Measurements from ENCODE around the gene ACTN4. TPM values are rescaled to one million over a fixed set of nuclear protein-coding genes. Genes with fewer than 3 reads are reported as not detected.
A peak's percentile ranks its signal among the peaks of the same experiment; 100 is the strongest.

The ACTN4 gene
- polyA plus RNA-seq, 2 of the 4 experiments (the other 2 are of a cell fraction), result 605 to 967 TPM

GRCh38 chr19:38710416-38710702 is 62.9 kb downstream of the ACTN4 start (continued):
- TF ChIP-seq, protein P1, sequence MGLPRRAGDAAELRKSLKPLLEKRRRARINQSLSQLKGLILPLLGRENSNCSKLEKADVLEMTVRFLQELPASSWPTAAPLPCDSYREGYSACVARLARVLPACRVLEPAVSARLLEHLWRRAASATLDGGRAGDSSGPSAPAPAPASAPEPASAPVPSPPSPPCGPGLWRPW (IDR thresholded peaks at IDR 0.05), result no peak
- TF ChIP-seq POLR2A (IDR thresholded peaks at IDR 0.05; ENCODE audit: low read length) (no peak), FOSL2 (IDR thresholded peaks at IDR 0.05) (no peak), FOSL2 (CRISPR knock-in tag; IDR thresholded peaks at IDR 0.05) (no peak)

- TF ChIP-seq CHD2 (IDR thresholded peaks at IDR 0.05; ENCODE audit: low read length, partially characterized antibody) (no peak), MAZ (IDR thresholded peaks at IDR 0.05; ENCODE audit: borderline replicate concordance, low read depth, low read length) (no peak), RFX5 (IDR thresholded peaks at IDR 0.05) (no peak), HOXB5 (CRISPR knock-in tag; IDR thresholded peaks at IDR 0.05) (no peak), TP53 (CRISPR knock-in tag; IDR thresholded peaks at IDR 0.05) (no peak), CHD4 (IDR thresholded peaks at IDR 0.05; ENCODE audit: borderline replicate concordance) (no peak), ZSCAN20 (CRISPR knock-in tag; IDR thresholded peaks at IDR 0.05) (no peak), USF2 (IDR thresholded peaks at IDR 0.05) (no peak), HDAC2 (IDR thresholded peaks at IDR 0.05) (no peak), RAD21 (conservative IDR thresholded peaks at IDR 0.05 in 1 of 2, IDR thresholded peaks at IDR 0.05 in 1 of 2) (no peak), RNF2 (IDR thresholded peaks at IDR 0.05; ENCODE audit: borderline replicate concordance, low read depth) (no peak), BHLHE40 (IDR thresholded peaks at IDR 0.05; ENCODE audit: low read depth, low read length) (no peak), MAFK (IDR thresholded peaks at IDR 0.05; ENCODE audit: partially characterized antibody) (no peak), ZC3H11A (IDR thresholded peaks at IDR 0.05) (no peak), CBX2 (IDR thresholded peaks at IDR 0.05; ENCODE audit: borderline replicate concordance, low read depth) (no peak)
- TF ChIP-seq, protein P2, sequence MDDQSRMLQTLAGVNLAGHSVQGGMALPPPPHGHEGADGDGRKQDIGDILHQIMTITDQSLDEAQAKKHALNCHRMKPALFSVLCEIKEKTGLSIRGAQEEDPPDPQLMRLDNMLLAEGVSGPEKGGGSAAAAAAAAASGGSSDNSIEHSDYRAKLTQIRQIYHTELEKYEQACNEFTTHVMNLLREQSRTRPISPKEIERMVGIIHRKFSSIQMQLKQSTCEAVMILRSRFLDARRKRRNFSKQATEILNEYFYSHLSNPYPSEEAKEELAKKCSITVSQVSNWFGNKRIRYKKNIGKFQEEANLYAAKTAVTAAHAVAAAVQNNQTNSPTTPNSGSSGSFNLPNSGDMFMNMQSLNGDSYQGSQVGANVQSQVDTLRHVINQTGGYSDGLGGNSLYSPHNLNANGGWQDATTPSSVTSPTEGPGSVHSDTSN (IDR thresholded peaks at IDR 0.05), result no peak
- TF ChIP-seq, protein P1 (IDR thresholded peaks at IDR 0.05), result no peak
- 89% methylated on average over 25 of the region's 25 CpGs for WGBS (ENCODE audit: missing lambda C conversion rate)
- CTCF ChIA-PET, result interaction anchor here (0.9 to 38.0 kb wide), 12 partner anchors 5 to 308 kb away, joined by 3 to 764 read pairs (median 6); partner anchors contain the start of genes FAM98C, MRPS12 and SARS2
- POLR2A ChIA-PET, result interaction anchor here (1.0 to 1.7 kb wide), 3 partner anchors 28 to 121 kb away, joined by 3 to 4 read pairs (median 3); partner anchors contain the start of gene EIF3K
- Histone ChIP-seq H3K4me2 (no peak overlapping the region), H3K4me3 (no peak overlapping the region), H3K4me1 (peaks cover 52% of the 10 kb centered on the region), H3K27ac (peak overlapping the region; percentile 1 to 50; a peak in 3 of 6 replicates), H3K9me3 (no peaks in the 10 kb centered on the region)
- FAIRE-seq (no peak), DNase-seq (ENCODE audit: low read depth in 1 of 2, low spot score in 1 of 2) (no peak), ATAC-seq (peak in 1 of 2 experiments; percentile 3; a peak in 3 of 6 replicates)
These were observed 63.7 kb downstream of the ACTN4 start for GRCh38 chr19:38710928-38711725.

DNA sequence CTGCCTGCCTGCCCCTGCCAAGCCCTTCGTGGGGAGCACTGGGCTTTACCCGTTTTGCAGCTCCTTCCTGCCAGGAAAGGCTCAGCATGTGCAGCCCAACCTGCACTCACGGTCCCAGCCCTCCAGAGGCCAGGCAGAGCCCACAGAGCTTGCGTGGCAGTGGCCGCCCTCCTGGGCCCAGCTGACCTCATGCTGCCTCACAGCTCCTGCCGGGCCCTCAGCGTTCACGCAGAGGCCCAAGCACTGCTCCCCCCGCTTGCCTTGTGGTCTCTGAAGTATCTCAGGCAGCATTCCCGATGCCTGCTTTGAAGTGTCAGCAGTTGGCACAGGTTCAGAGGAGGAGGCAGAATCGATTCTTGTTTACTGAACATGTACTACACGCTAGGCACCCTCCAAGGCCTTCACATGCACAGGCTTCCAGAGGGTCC is 64.3 kb downstream of the ACTN4 start:
- TF ChIP-seq FOXS1 (CRISPR knock-in tag; IDR thresholded peaks at IDR 0.05) (no peak), SREBF2 (IDR thresholded peaks at IDR 0.05) (no peak), TFCP2L1 (CRISPR knock-in tag; IDR thresholded peaks at IDR 0.05) (no peak), CHD4 (IDR thresholded peaks at IDR 0.05; ENCODE audit: borderline replicate concordance) (no peak), CHD2 (IDR thresholded peaks at IDR 0.05; ENCODE audit: low read length, partially characterized antibody) (no peak), HOXB13 (CRISPR knock-in tag; IDR thresholded peaks at IDR 0.05; ENCODE audit: low read depth) (no peak)
- TF ChIP-seq, protein P3, sequence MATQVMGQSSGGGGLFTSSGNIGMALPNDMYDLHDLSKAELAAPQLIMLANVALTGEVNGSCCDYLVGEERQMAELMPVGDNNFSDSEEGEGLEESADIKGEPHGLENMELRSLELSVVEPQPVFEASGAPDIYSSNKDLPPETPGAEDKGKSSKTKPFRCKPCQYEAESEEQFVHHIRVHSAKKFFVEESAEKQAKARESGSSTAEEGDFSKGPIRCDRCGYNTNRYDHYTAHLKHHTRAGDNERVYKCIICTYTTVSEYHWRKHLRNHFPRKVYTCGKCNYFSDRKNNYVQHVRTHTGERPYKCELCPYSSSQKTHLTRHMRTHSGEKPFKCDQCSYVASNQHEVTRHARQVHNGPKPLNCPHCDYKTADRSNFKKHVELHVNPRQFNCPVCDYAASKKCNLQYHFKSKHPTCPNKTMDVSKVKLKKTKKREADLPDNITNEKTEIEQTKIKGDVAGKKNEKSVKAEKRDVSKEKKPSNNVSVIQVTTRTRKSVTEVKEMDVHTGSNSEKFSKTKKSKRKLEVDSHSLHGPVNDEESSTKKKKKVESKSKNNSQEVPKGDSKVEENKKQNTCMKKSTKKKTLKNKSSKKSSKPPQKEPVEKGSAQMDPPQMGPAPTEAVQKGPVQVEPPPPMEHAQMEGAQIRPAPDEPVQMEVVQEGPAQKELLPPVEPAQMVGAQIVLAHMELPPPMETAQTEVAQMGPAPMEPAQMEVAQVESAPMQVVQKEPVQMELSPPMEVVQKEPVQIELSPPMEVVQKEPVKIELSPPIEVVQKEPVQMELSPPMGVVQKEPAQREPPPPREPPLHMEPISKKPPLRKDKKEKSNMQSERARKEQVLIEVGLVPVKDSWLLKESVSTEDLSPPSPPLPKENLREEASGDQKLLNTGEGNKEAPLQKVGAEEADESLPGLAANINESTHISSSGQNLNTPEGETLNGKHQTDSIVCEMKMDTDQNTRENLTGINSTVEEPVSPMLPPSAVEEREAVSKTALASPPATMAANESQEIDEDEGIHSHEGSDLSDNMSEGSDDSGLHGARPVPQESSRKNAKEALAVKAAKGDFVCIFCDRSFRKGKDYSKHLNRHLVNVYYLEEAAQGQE (IDR thresholded peaks at IDR 0.05), result no peak
- CTCF ChIA-PET, result interaction anchor here (0.7 to 38.0 kb wide), 11 partner anchors 5 to 309 kb away, joined by 3 to 764 read pairs (median 7); partner anchors contain the start of genes FAM98C, MRPS12 and SARS2
- DNase-seq (ENCODE audit: low read depth in 1 of 2, low spot score in 1 of 2), result no peak
- no peak overlapping the region for H3K4me2 ChIP-seq
- 73% methylated on average over 12 of the region's 12 CpGs for WGBS (ENCODE audit: missing lambda C conversion rate)
- no peak for FAIRE-seq
- peak; percentile 3 to 10; a peak in 3 of 6 replicates for ATAC-seq
- POLR2A ChIA-PET, result interaction anchor here (1.0 to 1.2 kb wide), 2 partner anchors 28 to 120 kb away, joined by 3 to 4 read pairs; no protein-coding TSS in a partner anchor
- no peak overlapping the region for H3K4me3 ChIP-seq
- H3K4me1 ChIP-seq, result peaks cover 46% of the 10 kb centered on the region
- no peaks in the 10 kb centered on the region for H3K9me3 ChIP-seq
- peak overlapping the region; percentile 1 to 50; a peak in 3 of 6 replicates for H3K27ac ChIP-seq
